ENCODE measurements around the gene ACAT1.

DNA sequence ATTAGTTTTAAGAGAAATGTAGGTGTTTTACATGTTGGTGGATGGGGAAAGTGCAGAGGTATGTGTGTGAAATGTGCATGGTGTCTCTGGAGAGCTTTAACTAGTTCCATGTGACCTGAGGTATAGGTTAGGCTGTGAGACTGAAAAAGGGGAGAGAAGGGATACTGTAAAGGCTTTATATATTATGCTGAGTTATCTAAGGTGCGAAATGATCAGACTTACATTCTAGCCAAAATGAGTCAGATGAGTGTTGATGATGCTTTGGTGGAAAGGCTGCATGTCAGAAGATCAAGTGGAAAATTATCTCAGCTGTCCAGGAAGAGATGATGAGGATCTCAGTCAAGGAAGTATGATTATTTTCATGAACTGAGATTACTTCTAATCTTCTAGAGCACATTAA, 15.8 kb downstream of the ACAT1 start:
- TF ChIP-seq, protein P1, sequence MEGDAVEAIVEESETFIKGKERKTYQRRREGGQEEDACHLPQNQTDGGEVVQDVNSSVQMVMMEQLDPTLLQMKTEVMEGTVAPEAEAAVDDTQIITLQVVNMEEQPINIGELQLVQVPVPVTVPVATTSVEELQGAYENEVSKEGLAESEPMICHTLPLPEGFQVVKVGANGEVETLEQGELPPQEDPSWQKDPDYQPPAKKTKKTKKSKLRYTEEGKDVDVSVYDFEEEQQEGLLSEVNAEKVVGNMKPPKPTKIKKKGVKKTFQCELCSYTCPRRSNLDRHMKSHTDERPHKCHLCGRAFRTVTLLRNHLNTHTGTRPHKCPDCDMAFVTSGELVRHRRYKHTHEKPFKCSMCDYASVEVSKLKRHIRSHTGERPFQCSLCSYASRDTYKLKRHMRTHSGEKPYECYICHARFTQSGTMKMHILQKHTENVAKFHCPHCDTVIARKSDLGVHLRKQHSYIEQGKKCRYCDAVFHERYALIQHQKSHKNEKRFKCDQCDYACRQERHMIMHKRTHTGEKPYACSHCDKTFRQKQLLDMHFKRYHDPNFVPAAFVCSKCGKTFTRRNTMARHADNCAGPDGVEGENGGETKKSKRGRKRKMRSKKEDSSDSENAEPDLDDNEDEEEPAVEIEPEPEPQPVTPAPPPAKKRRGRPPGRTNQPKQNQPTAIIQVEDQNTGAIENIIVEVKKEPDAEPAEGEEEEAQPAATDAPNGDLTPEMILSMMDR (IDR thresholded peaks at IDR 0.05; ENCODE audit: poor library complexity, severe bottlenecking), result no peak
- TF ChIP-seq POLR2AphosphoS5 (IDR thresholded peaks at IDR 0.05) (no peak), TAF1 (IDR thresholded peaks at IDR 0.05; ENCODE audit: low read depth) (no peak), EZH2 (IDR thresholded peaks at IDR 0.05; ENCODE audit: borderline replicate concordance, insufficient read depth, low read length, poor library complexity, severe bottlenecking) (no peak), SMC3 (conservative IDR thresholded peaks at IDR 0.05; ENCODE audit: poor library complexity) (no peak), RAD21 (conservative IDR thresholded peaks at IDR 0.05) (no peak), EP300 (conservative IDR thresholded peaks at IDR 0.05; ENCODE audit: poor library complexity, severe bottlenecking) (no peak), MXI1 (conservative IDR thresholded peaks at IDR 0.05; ENCODE audit: poor library complexity, severe bottlenecking) (no peak)
- TF ChIP-seq, protein P2, sequence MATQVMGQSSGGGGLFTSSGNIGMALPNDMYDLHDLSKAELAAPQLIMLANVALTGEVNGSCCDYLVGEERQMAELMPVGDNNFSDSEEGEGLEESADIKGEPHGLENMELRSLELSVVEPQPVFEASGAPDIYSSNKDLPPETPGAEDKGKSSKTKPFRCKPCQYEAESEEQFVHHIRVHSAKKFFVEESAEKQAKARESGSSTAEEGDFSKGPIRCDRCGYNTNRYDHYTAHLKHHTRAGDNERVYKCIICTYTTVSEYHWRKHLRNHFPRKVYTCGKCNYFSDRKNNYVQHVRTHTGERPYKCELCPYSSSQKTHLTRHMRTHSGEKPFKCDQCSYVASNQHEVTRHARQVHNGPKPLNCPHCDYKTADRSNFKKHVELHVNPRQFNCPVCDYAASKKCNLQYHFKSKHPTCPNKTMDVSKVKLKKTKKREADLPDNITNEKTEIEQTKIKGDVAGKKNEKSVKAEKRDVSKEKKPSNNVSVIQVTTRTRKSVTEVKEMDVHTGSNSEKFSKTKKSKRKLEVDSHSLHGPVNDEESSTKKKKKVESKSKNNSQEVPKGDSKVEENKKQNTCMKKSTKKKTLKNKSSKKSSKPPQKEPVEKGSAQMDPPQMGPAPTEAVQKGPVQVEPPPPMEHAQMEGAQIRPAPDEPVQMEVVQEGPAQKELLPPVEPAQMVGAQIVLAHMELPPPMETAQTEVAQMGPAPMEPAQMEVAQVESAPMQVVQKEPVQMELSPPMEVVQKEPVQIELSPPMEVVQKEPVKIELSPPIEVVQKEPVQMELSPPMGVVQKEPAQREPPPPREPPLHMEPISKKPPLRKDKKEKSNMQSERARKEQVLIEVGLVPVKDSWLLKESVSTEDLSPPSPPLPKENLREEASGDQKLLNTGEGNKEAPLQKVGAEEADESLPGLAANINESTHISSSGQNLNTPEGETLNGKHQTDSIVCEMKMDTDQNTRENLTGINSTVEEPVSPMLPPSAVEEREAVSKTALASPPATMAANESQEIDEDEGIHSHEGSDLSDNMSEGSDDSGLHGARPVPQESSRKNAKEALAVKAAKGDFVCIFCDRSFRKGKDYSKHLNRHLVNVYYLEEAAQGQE (IDR thresholded peaks at IDR 0.05; ENCODE audit: borderline replicate concordance), result no peak

All from neural cell (in vitro differentiated cells).